Measurements from ENCODE around the gene BSN. TPM values are rescaled to one million over a fixed set of nuclear protein-coding genes. Genes with fewer than 3 reads are reported as not detected.

BSN gene
- total and polyA plus RNA-seq, 2 of the 4 experiments (the other 2 are of a cell fraction): under 0.01 to 0.03 TPM

- Histone ChIP-seq H2BK5ac (ENCODE audit: low read depth, low read length, poor library complexity, severe bottlenecking) (no peak overlapping the region), H4K5ac (ENCODE audit: low read depth, low read length) (no peak overlapping the region), H3K9me3 (ENCODE audit: control insufficient read depth, insufficient read depth, low read length) (no peaks in the 10 kb centered on the region), H3K9ac (ENCODE audit: low read depth, low read length) (no peak overlapping the region), H2AFZ (replicated peaks; ENCODE audit: low read length, poor library complexity) (no peak overlapping the region), H3K9me1 (ENCODE audit: insufficient read depth, low read length) (no peaks in the 10 kb centered on the region), H3K18ac (ENCODE audit: low read depth, low read length) (no peak overlapping the region), H2AK9ac (replicated peaks; ENCODE audit: low read depth, low read length, poor library complexity) (no peak overlapping the region), H4K8ac (ENCODE audit: low read depth in 2 of 2, low read length in 2 of 2) (no peak overlapping the region), H3K4me2 (ENCODE audit: low read depth, low read length) (no peak overlapping the region), H4K91ac (ENCODE audit: insufficient read depth, low read depth, low read length) (no peak overlapping the region), H3K4me1 (ENCODE audit: control insufficient read depth, insufficient read depth, low read length) (peaks cover 2% of the 10 kb centered on the region; the same call in 1 of the 2 replicates), H3K4me3 (ENCODE audit: insufficient read depth, low read depth, low read length) (no peak overlapping the region), H3K27me3 (ENCODE audit: control insufficient read depth, insufficient read depth, low read length) (peaks cover 11% of the 10 kb centered on the region; the same call in 1 of the 2 replicates), H3K4ac (ENCODE audit: low read depth, low read length) (no peak overlapping the region), H3K56ac (ENCODE audit: extremely low read depth, insufficient read depth, low read length) (no peak overlapping the region), H3K23ac (ENCODE audit: low read depth, low read length) (no peak overlapping the region), H3K14ac (replicated peaks; ENCODE audit: low read depth, low read length) (no peak overlapping the region), H3K79me1 (ENCODE audit: low read depth in 1 of 2, low read length in 2 of 2) (no peaks in the 10 kb centered on the region), H2AK5ac (ENCODE audit: low read depth, low read length) (no peak overlapping the region), H3K36me3 (ENCODE audit: control insufficient read depth, insufficient read depth, low read length) (no peaks in the 10 kb centered on the region), H3K27ac (ENCODE audit: insufficient read depth, low read length) (no peak overlapping the region), H2BK15ac (ENCODE audit: low read depth, low read length) (no peak overlapping the region), H4K20me1 (ENCODE audit: insufficient read depth, low read length) (peaks cover 2% of the 10 kb centered on the region; the same call in 1 of the 2 replicates), H2BK20ac (ENCODE audit: low read depth, low read length) (no peak overlapping the region), H2BK120ac (ENCODE audit: low read depth, low read length) (no peak overlapping the region)
- no TSS peak for BruUV-seq (replicated peaks)
- 0% methylated on average over 3 of the region's 8 CpGs; no CpG with 5 or more reads in 1 of the 2 experiments for WGBS, 2 experiments (ENCODE audit: extremely low coverage in 2 of 2, insufficient read length in 1 of 2)
- TF ChIP-seq FOS (IDR thresholded peaks at IDR 0.05; ENCODE audit: low read depth, low read length) (no peak), CHD1 (IDR thresholded peaks at IDR 0.05; ENCODE audit: low read depth, low read length) (no peak), BHLHE40 (IDR thresholded peaks at IDR 0.05; ENCODE audit: low read depth, low read length) (no peak), SMC3 (IDR thresholded peaks at IDR 0.05; ENCODE audit: low read depth, low read length) (no peak), CTCF (conservative IDR thresholded peaks at IDR 0.05; ENCODE audit: low read depth, low read length) (no peak), RAD21 (IDR thresholded peaks at IDR 0.05; ENCODE audit: low read length) (no peak), POLR2A (IDR thresholded peaks at IDR 0.05; ENCODE audit: low read depth, low read length) (no peak), MXI1 (IDR thresholded peaks at IDR 0.05; ENCODE audit: borderline replicate concordance, low read depth, low read length) (no peak), MAZ (IDR thresholded peaks at IDR 0.05; ENCODE audit: borderline replicate concordance, low read depth, low read length) (no peak), ELK1 (IDR thresholded peaks at IDR 0.05; ENCODE audit: borderline replicate concordance, low read depth, low read length) (no peak), RCOR1 (IDR thresholded peaks at IDR 0.05; ENCODE audit: insufficient replicate concordance, low read length) (no peak), CEBPB (IDR thresholded peaks at IDR 0.05; ENCODE audit: low read depth, low read length) (no peak), NFE2L2 (IDR thresholded peaks at IDR 0.05; ENCODE audit: low read depth, low read length) (no peak), RFX5 (IDR thresholded peaks at IDR 0.05; ENCODE audit: low read depth, low read length) (no peak), MAFK (IDR thresholded peaks at IDR 0.05; ENCODE audit: low read depth, low read length) (no peak)
- TF ChIP-seq, protein P1, sequence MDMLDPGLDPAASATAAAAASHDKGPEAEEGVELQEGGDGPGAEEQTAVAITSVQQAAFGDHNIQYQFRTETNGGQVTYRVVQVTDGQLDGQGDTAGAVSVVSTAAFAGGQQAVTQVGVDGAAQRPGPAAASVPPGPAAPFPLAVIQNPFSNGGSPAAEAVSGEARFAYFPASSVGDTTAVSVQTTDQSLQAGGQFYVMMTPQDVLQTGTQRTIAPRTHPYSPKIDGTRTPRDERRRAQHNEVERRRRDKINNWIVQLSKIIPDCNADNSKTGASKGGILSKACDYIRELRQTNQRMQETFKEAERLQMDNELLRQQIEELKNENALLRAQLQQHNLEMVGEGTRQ (IDR thresholded peaks at IDR 0.05; ENCODE audit: low read depth, low read length): no peak
- in situ Hi-C loops (cut with MboI; ENCODE audit: low sequenced_read_pairs) (no loop called here), intact Hi-C loops (cut with micrococcal nuclease) (no loop called here), dilution Hi-C loops (cut with HindIII; ENCODE audit: low sequenced_read_pairs, unreplicated experiment) (no loop called here)
- POLR2A ChIA-PET (ENCODE audit: unreplicated experiment): no interaction called here
- no peak for DNase-seq
- no peak for ATAC-seq (ENCODE audit: low read depth)
- CTCF ChIA-PET: interaction anchor here (1.8 kb wide), 1 partner anchor 127 kb away, joined by 10 read pairs; no protein-coding TSS in a partner anchor
Observed at GRCh38 chr3:49666592-49666991, 112.3 kb downstream of the BSN start.

All from IMR-90 (cell line).